ENCODE data around the gene LRCOL1.

DNA sequence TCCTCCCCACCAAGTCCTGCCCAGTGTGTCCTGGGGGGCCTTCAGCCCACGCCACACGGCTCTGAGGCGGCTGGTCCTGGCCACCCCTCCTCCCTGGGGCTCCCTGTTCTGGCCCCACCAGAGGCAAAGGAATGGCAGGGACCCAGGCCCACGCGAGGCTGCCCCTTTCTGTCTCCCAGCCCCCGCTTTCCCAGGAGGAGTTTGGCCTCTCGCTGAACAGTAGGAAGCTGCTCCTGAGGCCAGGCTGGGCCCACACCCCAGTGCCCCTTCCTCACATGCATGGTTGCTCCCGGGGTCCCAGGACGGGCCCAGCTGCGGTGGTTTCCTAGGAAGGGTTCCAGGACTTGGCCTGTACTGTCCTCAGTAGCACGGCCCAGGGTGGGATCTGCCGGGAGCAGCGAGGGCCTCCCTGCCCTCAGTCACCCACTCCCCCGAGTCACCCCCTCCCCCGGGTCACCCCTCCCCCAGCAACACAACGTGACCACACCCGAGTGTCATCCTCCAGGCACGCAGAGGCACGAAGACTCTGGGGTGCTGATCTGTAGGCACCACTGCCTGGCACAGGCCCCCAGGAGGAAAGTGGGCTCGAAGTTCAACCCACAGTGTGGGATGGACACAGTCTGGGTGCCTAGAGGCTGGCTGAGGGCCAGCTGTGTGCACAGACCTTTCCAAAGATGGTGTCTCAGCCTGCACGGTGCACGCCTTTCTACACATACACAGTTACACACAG is 33.0 kb downstream of the LRCOL1 start:
- TF ChIP-seq, protein P1, sequence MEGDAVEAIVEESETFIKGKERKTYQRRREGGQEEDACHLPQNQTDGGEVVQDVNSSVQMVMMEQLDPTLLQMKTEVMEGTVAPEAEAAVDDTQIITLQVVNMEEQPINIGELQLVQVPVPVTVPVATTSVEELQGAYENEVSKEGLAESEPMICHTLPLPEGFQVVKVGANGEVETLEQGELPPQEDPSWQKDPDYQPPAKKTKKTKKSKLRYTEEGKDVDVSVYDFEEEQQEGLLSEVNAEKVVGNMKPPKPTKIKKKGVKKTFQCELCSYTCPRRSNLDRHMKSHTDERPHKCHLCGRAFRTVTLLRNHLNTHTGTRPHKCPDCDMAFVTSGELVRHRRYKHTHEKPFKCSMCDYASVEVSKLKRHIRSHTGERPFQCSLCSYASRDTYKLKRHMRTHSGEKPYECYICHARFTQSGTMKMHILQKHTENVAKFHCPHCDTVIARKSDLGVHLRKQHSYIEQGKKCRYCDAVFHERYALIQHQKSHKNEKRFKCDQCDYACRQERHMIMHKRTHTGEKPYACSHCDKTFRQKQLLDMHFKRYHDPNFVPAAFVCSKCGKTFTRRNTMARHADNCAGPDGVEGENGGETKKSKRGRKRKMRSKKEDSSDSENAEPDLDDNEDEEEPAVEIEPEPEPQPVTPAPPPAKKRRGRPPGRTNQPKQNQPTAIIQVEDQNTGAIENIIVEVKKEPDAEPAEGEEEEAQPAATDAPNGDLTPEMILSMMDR (IDR thresholded peaks at IDR 0.05), result no peak
- TF ChIP-seq POLR2A (IDR thresholded peaks at IDR 0.05), result no peak
